HG03135 (cell line): ENCODE measurements around the gene PKIG.

Source experiments
- ATAC-seq: cut with Tn5 transposase; IDR thresholded peaks from one replicate; pipeline ENCODE4 v1.9.1; 2021; ENCODE audit warnings: mild to moderate bottlenecking, moderate library complexity; ENCODE audit not compliant: unreplicated experiment

PKIG gene

DNA sequence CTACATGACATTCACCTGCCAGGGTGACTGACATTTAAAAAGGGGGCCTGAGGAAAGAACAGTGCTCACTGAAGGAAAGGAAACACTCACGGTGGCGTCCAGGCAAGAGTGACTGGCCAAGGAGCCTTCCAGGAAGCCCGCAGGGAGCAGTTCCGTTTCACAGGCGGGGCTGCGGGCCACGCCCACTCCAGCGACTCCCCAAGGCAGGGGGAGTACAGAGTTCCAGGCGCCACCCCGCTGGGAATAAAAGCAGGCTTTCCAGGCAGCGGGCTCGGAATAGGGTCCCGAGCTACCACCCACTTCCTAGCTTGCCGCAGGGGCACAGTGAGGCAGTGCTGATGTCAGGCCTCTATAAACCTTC, 34.2 kb downstream of the PKIG start:
- ATAC-seq = no peak

DNA sequence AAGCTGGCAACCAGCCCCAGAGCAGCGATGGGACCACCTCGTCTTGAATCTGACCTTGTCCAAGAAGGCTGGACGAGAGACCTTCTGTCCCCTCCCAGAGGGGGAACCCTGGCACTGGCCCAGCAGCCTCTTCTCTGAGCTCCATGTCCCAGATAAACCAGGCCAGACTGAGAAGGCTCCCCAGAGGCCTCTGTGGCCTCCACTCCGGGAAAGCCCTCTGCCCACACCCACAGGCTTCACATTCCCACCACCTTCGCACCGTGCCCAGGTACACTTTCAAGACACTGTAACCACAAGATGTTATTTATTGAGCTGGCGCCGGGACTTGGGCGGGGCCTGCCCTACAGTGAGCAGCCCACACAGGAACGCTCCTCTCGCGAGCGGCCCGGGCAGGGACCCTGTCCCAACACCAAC, 35.9 kb downstream of the PKIG start:
- no peak for ATAC-seq

DNA sequence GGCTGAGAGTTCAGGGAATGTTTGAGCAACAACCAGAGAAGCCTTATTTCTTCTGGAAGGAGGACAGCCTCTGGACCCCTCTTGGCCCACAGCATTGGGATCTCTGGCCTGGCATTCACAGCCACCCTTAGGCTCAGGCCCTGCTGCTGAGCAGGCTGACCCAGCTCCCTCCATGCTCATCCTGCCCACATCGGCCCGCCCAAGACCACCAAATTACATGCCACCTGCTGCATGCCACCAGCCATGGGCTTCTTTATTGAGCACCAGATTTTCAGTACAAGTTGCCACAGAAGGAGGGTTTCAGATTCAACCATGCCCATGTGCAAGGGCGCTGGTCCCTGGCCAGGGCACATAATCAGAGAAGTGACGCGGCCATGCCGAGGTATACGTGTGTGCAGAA, 36.9 kb downstream of the PKIG start:
- no peak for ATAC-seq

DNA sequence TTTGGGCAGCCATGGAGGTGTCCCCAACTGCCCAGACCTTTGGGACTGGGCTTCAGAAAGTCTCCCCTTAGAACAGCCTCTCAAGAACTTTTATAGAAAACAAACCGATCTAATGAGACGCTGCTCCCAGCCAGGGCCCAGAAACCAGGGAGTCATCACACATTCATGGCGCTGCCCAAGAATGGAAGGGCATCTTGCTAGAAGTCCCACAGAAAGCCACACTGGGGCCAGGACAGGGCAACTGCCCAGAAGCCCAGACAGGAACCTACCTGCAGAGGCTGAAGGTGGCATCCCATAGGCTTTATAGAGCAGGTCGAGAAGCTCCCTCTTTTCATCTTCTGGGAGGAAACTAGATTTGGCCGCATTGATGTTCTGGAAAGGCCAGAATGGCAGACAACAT, 37.7 kb downstream of the PKIG start:
- no peak for ATAC-seq

DNA sequence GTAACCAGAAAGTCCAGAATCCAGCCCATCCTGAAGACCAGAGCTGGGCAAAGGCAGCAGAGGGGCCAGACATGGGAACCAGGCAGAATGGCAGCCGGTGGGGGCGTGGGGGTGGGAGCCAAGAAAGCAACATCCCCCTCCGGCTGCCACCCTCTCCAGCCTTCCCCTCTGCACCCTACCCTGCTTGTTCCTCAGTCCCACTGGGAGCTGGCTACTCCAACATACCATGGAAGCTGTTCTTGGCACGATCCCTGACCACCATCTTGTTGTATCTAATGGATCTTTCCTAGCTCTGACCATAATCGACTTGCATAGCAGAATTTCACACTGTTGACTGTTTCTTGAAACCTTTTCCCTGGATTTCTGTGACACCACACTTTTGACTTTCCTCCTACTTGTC, 38.9 kb downstream of the PKIG start:
- no peak for ATAC-seq

DNA sequence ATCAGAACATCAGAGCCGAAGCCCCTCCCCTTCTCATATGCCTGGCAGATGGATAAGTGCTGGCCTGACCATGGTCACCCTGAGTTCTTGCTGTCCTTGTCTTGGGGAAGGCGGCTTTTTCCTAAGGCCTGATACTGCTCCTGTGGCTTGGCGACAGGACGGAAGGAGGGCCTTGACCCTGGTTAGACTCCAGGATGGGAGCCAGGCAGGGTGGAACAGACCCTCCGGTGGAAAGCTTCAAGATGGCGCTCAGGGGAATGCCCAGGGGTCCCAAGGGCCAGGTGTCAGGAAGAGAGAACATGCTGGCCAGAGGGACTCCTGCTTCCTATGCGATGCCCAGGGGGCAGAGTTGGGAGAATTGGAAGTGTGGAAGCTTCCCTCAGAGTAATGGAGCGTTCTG, 39.6 kb downstream of the PKIG start:
- no peak for ATAC-seq

DNA sequence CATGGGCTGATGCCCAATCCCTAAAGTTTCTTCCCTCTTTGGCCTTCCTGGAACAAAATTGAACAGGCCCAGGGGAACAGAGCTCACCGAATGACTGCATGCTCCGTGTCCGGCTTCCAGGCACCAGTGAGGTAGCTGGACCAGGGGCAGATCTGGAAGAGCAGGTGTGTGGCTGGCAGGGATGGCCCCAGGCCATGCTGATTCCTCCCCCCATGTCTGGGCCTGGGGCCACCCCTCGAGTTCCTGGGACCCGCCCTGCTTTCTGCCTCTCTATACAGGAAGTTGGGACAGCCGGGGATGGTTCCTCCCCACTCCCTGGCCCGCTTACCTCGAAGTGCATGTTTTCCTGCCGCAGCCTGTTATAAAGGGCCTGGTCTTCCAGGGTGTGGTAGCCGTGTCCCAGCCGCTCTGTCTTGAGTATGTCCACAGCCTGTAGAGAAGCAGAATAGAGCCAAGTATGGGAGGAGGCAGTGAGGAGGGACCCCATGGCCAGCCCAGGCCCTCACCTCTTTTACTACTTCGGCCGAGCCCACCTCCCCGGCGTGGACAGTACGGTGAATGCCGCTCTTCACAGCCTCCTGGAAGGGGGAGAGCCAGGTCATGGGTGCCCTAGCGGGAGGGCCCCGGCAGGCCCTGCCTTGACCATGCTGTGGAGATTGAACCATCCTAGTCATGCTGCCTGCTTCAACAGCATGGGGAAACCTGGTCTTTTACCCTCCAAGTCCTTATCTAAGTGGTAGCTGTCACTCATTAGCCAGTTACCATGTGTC, 40.3 kb downstream of the PKIG start:
- no peak for ATAC-seq

DNA sequence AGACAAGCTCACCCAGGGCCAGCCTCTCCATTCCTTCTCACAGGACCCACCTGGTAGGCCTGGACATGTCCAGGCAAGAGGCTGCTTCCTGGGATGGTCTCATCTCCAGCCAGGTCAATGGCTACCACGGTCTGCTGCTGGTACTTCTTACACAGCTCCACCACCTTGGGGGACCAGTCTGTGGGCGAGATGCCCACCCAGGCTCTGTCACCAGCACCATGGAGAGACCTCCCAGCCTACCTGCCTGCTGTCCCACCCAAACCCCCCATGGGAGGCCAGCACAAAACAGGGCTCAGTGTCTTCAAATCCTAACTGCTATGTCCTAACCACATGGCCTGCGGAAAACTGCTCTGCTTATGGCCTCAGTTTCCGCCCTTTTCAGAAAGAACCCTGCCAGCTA, 41.8 kb downstream of the PKIG start:
- ATAC-seq = no peak

DNA sequence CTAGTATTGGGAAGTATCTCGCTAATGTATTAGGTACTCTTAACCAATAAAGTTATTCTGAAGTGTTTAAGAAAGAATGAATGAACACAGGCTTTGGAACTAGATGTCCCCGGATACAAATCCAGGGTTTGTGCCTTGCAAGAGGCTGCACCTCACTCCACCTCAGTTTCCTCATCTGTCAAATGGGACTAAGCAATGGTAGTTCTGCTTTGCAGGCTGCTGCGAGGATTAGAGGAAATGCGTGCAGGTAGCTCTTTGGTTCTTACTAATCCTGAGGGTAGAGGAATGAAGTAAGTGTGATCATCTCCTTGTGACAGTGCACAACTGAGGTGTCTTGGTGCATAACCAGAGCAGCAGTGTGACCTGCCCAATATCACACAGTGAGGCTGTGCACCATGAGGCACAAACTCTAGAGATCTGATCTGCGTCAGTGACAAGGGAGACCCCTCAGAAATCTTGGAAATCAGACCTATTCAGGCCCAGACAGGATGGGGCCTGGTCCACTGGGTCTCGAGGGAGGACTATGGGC, 42.4 kb downstream of the PKIG start:
- ATAC-seq = no peak

DNA sequence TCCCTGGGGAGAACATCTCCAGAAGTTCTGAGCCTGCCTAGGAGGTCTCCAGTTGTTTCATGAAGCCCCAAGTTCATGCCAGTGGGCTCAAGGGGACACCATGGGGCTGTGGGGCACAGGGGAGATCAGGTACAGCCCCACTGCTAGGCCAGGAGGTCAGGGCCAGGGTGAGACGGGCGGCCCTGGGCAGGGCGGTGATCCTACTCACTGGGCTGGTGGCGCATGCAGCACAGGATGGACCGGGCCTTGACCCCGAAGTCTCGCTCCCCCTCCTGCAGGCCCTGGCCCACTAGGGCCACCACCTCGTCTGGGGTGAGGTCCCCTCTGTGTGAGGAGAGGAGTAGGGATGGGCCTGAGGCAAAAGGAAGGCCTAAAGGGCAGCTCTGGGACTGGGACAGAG, 43.0 kb downstream of the PKIG start:
- no peak for ATAC-seq

DNA sequence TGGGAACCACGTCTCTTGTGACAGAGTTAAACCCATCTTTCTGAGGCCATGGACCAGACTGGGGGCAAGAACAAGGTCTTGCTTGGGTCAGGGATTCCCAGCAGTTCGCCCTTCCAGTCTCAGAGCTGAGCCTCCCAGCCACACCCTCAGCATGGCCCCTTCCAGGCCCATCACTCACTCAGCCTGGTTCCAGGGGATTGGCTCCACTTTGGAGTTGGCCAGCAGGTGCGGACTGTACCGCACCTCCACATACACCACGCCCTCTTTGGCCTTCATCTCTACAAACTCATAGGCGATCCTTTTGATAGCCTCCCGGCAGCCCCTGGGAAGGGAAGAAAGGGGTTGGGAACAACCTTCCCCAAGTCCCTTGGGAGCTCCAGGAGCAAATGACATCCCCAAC, 43.9 kb downstream of the PKIG start:
- ATAC-seq = no peak

DNA sequence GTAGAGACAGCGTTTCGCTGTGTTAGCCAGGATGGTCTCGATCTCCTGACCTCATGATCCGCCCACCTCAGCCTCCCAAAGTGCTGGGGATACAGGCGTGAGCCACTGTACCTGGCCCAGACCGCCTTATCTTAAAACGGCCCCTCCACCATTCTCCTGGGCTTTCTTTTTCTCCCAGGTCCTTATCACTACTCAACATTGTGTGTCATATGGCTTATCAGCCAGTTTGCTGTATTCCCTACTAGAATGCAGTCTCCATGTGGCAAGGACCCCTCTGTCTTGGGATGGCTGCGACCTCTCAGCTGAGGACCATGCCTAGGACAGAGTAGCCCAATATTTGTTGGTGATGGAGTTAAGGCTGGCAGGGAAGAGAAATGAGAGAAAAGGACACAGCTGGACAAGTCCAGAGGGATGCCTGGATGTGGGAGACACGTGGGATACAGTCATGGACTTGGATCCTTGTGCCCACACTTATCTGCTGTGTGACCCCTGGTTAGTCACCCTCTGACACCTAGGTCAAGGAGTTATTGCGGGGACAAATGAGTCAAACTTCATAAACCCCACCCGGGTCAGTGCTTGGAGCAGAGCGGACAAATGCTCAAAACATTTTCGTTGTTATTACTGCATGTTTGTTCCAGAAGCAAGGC, 45.1 kb downstream of the PKIG start:
- no peak for ATAC-seq

DNA sequence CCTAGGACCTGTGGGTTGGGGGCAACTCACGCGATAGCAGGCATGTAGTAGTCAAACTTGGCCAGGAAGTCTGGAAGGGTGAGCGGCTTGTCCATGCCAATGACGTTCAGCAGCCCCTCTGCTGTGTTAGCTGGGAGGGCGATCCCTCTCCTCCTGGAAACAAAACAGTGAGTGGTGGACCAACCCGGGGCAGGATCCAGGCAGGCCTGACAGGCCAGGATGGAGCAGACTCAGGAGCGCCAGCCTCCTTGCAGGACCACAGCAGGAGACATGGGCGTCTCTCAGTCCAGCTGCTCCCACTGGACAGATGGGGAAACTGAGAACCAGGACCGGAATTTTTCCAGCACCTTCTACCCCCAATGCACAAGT, 46.6 kb downstream of the PKIG start:
- ATAC-seq = no peak

DNA sequence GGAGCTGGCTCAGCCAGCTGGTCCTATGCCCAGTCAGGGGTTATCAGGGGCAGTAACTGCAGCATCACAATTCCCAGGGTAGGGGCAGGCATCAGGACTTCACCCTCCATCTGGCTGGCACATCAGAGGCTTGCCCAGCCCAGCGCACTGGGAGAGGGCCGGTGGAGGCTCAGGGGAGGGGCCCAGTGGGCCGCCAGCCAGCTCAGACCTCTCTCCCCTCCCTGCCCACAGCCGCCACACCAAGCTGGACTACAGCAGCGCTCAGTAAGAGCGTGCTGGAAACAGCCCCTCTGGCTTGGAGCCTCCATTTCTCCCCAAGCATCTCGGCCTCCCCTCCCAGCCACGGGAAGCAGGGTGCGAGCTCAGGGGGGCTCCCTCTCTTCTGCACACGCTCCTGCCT, 47.2 kb downstream of the PKIG start:
- no peak for ATAC-seq

DNA sequence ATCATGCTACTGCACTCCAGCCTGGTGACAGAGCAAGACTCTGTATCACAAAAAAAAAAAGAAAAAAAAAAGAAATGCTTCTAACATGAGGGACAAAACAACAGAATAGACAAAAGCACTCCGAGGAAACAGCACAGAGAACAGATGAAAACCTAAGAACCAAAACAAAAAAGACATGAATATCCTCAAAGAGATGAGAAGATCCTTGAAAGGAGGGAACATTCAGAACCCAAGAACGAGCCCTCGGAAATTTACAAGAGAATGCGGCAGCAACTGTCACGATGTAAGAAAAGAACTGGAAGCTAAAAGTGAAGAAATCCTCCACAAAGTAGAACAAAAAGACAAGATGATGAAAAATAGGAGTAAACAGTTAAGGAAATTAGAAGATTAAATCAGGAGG, 47.9 kb downstream of the PKIG start:
- no peak for ATAC-seq

DNA sequence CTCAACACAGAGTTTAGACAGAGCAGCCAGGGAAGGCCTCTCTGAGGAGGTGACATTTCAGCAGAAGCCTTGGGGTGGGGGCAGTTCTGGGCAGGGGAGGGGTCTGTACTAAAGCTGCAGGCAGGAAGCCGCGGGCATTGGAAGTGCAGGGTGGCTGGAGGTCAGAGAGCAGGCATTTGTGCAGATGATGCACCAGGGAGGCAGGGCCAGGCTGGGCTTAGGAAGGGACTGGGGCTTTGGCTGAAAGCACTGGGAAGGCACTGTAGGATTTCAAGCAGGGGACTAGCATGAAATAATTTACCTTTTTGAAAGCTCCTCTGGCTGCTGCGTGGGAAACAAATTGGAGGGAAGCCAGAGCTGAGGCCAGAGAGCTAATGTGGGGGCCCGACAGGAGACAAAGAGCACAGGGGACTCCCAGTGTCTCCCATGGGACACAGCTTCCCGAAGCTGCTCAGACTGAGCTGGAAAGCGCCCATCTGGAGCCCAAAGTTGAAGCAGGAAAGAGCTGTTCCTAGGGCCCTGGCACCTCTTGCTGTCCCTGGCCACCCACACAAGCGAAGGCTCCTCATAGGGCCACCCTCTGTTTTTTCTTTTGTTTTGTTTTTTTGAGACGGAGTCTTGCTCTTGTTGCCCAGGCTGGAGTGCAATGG, 49.8 kb downstream of the PKIG start:
- ATAC-seq = no peak

DNA sequence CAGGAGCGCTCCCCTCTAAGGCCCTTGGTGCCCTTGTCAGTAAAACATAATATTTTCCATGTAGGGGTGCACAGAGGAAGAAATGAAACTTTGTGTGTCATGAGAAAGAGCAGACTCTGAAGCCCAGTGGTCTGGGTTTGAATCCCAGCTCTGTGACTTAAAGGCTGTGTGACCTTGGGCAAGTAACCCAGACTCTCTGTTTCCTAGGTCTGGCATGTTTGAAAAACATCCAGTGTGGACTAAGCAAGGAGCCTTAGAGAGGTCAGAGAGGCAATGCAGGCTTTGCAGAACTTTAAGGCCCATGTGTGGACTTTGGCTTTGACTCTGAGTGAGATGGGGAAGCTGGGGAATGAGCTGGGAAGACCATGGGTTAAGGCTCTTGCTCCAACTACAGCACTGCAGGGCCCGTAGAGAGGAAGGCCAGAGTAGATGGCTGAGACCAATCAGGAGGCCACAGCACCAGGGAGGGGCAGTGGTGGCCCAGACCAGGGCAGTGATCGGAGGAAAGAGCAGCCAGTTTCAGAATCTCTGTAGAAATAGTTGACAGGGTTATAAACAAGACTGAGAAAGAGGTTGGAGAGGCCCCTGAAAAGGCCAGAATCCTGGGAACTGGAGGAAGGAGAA, 50.9 kb downstream of the PKIG start:
- no peak for ATAC-seq

DNA sequence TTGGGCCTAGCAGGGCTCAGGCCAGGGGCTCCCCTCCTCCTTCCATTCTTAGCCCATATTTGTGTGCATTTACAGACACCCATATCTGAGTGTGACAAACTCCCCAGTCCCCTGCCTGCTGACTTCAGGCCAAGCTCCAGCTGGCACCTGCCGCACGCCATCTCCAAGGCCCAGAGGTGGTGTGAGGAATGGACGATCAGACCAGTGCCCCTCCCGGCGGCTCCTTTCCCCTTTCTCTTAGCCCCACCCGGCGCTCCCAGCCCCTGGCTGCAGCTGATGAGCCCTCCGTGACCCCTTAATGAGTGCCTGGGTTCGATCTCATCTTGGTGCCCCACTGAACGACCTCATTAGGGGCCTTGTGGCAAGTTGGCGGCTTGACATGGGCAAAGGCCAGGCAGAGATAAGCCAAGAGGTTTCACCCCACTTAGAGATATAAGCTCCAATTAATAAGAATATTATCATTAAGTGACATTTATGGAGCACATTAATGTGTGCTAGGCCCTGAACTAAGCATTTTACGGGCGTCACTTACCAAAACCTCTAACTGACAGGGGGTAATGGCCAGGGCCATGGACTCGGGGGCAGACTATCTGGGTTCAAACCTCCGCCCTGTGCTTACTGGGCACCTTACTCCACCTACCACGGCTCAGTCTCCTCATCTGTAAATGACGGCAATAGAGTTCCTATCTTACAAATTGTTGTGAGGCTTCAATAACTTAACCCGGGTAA, 51.7 kb downstream of the PKIG start:
- ATAC-seq = no peak

DNA sequence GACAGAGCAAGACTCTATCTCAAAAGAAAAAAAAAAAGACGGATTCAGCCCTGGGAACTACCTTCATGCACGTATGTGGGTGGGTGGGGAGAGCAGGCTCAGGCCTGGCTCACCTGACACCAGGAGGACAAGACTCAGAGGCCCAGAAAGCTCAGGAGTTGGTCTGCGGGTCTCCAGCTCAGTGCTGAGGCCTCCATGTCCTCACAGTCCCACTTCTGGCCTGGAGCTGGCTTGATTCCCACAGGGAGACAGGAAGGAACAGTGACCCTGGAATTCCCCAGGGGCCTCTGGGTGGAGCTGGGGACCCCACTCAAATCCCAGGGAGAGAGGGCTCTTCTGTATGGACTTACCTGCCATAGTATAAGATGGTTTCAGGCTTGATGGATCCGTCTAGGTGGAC, 53.5 kb downstream of the PKIG start:
- ATAC-seq = no peak

DNA sequence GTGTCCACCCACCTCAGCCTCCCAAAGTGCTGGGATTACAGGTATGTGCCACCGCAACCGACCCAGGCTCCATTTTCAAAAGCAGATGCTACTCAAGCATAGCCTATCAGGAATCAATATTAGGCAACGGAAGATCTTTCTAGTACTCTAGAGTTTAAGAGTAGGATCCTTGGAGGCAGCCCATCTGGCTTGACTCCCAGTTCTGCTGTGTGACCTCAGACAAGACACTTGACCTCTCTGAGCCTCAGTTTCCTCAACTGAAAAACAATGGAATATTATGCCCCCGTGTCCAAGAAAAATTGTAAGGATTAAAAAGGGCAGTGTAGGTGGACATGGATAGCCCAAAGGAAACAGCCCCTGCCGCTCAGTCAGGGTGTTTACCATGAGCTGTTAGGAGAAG, 54.7 kb downstream of the PKIG start:
- ATAC-seq = no peak
